AG04449 (cell line): ENCODE data around the gene NOL9.
"Not testable (repeated sequence)": the region's sequence is repeated elsewhere in the genome, so short reads cannot be mapped to it uniquely, and the experiment has no call there.

Experiments
- CTCF ChIA-PET: fragments of 350-600 bp; formaldehyde crosslinking; extraction: SDS; loops from one replicate; lab custom pipeline; 2021; ENCODE audit warnings: antibody characterized with exemption; lab: Yijun Ruan, JAX
- POLR2A ChIA-PET: fragments of 400-600, 350-600 bp; formaldehyde crosslinking; extraction: SDS; loops from one replicate; lab custom pipeline; 2020; ENCODE audit warnings: antibody characterized with exemption, inconsistent platforms; lab: Yijun Ruan, JAX
- DNase-seq: peaks from one replicate; pipeline ENCODE4 v3.0.0-alpha.2; 2010; ENCODE audit warnings: low read depth, low spot score
- H3K4me3 ChIP-seq: 2 replicates; pipeline ENCODE4 v1.5.1; 2011; ENCODE audit warnings: low read depth, mild to moderate bottlenecking, control low read depth, low read length
- CTCF ChIP-seq: IDR thresholded peaks from one replicate; pipeline ENCODE4 v1.5.1; 2011; ENCODE audit warnings: mild to moderate bottlenecking, moderate library complexity, low read length, control low read depth, inconsistent platforms; ENCODE audit not compliant: insufficient read depth; ENCODE audit errors: missing control alignments

The NOL9 gene

GRCh38 chr1:6572653-6573383, 18.5 kb upstream of the NOL9 start:
- no peak for TF ChIP-seq CTCF
- CTCF ChIA-PET = interaction anchor here (1.2 to 2.4 kb wide), 2 partner anchors 18 to 84 kb away, joined by 3 to 10 read pairs; partner anchors contain the start of genes NOL9 and TAS1R1
- no peak overlapping the region for H3K4me3 ChIP-seq
- DNase-seq = no peak
- POLR2A ChIA-PET = interaction anchor here (1.2 kb wide), 1 partner anchor 18 kb away, joined by 3 read pairs; the partner anchor contains the start of gene TAS1R1

- no peak for TF ChIP-seq CTCF
- DNase-seq = no peak
- ChIA-PET CTCF (interaction anchor here (4.3 kb wide), 1 partner anchor 17 kb away, joined by 32 read pairs; the partner anchor contains the start of genes NOL9 and TAS1R1), POLR2A (no interaction called here)
- no peak overlapping the region for H3K4me3 ChIP-seq
Observed at GRCh38 chr1:6570987-6571386, 16.7 kb upstream of the NOL9 start.

GRCh38 chr1:6570100-6570499, 15.8 kb upstream of the NOL9 start:
- no peak for DNase-seq
- H3K4me3 ChIP-seq = no peak overlapping the region
- no peak for TF ChIP-seq CTCF
- POLR2A ChIA-PET = no interaction called here
- CTCF ChIA-PET = interaction anchor here (4.3 kb wide), 1 partner anchor 16 kb away, joined by 32 read pairs; the partner anchor contains the start of genes NOL9 and TAS1R1

- ChIA-PET POLR2A (no interaction called here), CTCF (interaction anchor here (4.3 kb wide), 1 partner anchor 15 kb away, joined by 32 read pairs; the partner anchor contains the start of genes NOL9 and TAS1R1)
- no peak for TF ChIP-seq CTCF
- H3K4me3 ChIP-seq = no peak overlapping the region
- DNase-seq = no peak
Observed at GRCh38 chr1:6569033-6569432, 14.7 kb upstream of the NOL9 start.

GRCh38 chr1:6560267-6560666, 6.0 kb upstream of the NOL9 start:
- DNase-seq = no peak
- no peak for TF ChIP-seq CTCF
- no peak overlapping the region for H3K4me3 ChIP-seq
- CTCF ChIA-PET = interaction anchor here (1.1 to 2.5 kb wide), 2 partner anchors 18 to 86 kb away, joined by 3 to 5 read pairs; no protein-coding TSS in a partner anchor
- POLR2A ChIA-PET = no interaction called here

GRCh38 chr1:6559161-6559560, 4.8 kb upstream of the NOL9 start:
- POLR2A ChIA-PET, DNase-seq, H3K4me3 ChIP-seq: not testable (repeated sequence)
- CTCF ChIA-PET = interaction anchor here (2.5 kb wide), 1 partner anchor 87 kb away, joined by 5 read pairs; no protein-coding TSS in a partner anchor
